ENCODE results near the gene BTNL9.
"Not testable (repeated sequence)": the region's sequence is repeated elsewhere in the genome, so short reads cannot be mapped to it uniquely, and the experiment has no call there.

The BTNL9 gene

DNA sequence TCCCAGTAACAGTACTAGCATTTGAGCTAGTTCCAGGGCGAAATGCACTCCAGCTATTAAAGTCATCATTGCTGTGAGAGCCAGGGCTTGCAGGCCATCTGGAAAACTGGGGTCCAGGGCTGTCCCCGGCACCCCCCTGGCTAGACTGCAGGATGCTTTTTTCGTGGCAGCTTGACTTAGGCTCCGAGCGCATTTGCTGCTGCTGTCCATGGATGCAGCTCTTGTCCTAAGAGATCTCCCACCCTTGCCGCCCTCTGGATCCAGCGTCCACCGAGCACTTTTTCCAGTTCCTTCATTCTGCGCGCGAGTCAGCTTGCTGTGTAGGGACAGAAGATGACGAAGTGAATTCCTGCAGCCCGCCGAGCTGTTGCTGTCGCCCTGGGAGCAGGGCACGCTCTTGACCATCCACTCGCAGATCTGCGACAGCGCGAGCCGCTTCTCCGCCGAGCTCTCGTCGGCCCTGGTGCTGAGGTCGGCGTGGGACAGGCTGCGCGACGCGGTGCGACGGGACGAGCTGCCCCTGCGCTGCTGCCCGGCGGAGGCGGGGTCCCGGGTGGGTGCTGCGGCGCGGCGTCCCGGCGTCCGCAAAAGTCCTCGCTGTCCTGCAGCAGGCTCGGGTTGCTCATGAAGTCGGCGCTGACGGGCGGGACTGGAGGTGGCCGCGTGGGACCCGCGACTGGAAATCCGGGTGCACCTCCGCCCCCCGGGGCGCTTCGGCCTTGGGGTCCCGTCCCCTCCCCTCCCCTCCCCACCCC, 60.2 kb downstream of the BTNL9 start:
- DNase-seq (ENCODE audit: low read depth), result no peak

DNA sequence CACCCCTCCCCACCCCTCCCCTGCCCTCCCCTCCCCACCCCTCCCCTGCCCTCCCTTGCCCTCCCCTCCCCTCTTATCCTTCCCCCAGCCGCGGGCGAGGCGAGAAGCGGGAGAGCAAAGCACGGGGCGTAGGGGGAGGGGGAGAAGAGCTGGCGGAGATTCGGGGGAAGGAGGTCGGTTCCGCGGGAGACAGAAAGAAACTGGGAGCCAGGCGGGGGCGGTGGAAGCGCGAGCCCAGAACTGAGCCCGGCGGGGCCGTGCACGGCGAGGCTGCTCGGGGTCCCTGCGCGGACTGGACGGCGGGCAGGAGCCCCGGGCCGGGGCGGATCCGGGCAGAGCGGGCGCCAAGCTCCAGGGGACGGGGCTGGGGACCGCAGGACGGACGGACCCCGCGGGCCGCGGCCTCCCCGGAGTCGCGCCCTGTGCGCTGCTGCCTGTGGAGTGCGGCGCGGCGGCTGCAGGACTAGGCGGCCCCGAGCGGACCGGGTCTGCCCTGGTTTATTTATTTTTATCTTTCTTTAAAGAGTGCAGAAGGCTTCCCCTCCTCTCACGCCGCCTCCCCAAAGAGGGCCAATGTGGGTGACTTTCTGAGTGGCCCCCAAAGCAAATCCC, 61.1 kb downstream of the BTNL9 start:
- not testable (repeated sequence) for DNase-seq (ENCODE audit: low read depth)

DNA sequence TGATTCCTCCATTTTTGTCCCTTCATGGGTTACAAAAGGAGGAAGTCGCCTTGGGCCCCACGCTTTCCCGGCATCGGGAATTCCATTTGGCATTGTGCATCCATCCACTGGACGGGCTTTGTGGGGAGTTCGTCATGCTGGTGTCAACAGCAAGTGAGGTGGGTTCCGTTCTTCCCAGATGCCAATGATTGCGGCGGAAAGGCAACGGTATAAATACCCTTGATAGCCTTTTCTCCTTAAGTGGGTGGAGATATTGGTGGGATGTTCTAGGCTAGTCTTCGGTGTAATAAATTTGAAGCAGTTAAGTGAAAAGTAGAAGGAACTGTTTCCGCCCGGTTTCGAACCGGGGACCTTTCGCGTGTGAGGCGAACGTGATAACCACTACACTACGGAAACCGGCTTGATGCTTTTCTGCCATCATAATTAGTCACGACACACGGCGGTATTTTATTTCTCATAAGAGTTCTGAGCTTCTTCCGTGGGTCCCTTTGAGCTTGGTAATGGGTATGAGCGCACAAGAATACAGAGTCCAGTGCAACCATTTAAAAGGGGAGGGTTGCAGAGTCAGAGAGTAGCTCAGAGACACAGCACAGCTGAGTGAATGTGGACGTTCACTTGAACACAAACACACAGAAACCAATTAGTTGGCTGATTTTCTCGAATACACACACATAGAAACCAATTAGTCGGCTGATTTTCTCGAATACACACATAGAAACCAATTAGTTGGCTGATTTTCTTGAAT, 62.0 kb downstream of the BTNL9 start:
- not testable (repeated sequence) for DNase-seq (ENCODE audit: low read depth)

DNA sequence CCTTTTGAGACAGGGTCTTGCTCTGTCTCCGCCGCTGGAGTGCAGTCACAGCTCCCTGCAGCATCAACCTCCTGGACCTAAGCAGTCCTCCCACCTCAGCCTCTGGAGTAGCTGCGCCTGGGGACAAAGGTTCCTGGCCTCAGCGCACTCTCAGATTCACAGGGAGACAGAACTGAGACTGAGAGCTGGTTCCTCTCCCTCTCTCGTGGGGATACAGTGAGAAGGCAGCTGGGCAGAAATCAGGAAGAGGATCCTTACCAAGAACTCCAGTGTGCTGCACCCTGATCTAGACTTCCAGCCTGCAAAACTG, 64.1 kb downstream of the BTNL9 start:
- not testable (repeated sequence) for DNase-seq (ENCODE audit: low read depth)

DNA sequence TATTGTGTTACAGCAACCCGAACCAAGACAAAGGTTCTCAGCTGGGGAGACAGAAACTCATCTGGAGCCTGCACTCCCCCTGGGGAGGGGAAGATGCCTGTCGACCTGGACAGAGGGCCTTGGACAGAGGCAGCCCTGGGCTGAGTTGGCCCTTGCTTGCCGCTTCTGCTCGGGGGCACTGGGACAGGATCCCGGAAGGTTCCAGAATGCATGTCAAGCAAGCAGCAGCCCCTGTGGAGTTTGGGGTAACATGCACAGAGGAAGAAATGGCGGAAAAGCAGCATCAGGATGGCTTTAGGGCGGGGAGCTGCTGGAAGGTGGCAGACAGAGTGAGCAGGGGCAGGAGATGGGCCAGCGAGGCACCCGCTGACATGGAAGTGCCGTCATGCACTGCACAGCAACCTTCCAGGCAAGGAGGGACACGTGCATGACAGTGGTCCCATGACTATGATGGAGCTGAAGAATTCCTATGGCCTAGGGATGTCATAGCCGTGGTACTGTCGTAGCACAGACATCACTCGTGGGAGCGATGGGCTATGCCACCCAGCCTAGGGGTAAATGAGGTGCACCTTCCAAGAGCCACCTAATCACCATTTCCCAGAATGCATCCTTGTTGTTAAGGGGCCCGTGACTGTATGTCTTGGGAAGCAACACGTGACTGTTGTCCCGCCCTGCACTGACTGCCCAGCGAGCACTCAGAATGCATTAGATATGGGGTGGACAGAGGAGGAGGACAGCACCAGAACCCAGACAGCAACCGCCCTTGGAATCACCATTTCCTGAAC, 64.7 kb downstream of the BTNL9 start:
- DNase-seq (ENCODE audit: low read depth), result not testable (repeated sequence)

DNA sequence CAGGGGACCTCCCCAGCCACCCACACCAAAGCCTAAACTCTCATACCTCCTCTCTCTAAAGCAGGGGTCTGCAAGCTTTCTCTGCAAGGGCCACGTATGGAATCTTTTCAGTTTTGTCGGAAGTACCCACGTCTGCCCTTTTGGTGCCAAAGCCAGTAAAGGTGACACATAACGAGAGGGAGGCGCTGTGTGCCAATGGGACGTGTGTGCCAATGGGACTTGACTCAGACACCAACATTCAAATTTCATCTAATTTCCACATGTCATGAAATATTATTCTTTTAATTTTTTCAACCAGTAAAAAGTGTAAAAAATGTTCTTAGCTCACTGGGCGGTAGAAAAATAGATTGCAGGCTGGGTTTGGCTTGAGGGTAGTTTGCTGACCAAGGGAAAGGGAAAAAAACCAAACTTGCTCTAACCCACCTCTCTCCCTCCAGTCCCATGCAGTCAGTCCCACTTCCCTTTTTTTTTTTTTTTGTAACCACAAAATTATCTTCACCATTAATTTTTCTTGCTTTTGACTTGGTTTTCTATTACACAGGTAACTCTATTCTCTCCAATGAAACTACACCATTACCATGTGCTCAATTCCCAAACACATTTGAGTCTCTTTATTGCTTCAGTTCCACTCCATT, 65.4 kb downstream of the BTNL9 start:
- no peak for DNase-seq (ENCODE audit: low read depth)

DNA sequence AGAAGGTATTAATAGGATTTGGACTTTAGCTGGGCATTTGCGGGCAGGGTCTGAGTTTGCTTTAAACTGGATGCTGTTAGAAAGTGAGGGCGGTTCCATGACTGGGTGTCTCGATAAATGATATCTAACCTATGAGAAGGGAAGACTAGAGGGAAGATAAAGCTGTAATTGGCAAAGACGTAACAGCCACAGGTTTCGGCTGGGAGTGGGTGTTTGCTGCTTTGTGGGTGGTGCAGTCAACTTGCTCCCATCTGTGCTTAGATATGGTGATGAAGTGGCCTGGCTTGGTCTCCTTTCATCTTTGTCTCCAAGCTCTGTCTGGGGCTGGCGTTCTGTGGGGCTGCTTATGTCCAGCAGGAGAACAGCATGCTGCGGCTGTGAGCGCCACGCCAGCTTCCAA, 67.6 kb downstream of the BTNL9 start:
- DNase-seq (ENCODE audit: low read depth), result no peak

DNA sequence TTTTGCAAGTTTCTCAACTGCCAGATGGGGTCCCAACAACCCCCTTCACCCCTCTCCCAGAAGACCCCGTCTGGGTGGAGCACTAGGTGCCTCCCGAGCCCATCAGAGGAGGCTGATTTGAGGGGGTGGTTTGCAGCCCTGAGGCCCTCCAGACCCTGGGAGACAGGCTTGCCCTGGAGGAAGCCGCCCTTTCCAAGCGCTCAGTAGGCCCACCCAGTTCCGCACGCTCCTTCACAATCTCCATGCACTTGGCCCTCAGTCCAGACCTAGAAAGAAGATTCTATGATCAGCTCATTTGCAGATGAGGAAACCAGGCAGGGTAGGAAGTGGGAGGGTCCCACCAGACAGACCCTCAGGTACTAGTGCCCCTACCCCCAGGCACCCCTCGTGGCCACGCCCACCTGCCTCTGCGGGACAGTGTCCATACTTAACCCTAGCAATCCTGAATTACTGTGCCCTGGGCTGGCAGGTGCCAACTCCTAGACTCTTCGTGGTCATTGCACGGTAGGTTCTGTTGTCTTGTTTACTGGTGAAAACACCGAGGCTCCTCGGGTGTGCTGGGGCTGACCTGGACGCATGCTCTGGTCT, 68.6 kb downstream of the BTNL9 start:
- DNase-seq (ENCODE audit: low read depth), result no peak

DNA sequence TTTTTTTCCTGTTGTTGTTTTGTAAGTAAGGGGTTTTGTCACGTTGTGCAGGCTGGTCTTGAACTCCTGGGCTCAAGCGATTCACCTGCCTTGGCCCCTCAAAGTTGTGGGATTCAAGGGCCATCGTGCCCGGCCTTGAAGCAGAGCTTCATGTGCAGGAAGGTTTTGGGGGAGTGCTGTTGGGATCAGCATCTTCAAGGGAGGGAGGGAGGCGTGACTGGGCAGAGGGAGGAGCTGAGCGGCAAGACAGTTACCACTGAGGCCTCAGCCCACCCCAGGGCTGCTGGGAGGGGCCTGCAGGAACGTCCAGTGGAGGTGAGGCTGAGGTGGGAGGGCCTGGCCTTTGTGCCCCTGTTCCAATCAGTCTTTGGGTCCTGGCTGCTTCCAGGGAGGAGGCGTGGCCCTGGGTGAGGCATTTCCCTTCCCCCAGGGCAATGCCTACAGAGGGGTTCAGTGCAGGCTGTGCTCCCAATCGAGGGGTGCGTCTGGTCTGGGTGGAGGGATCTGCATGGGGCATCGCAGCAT, 69.5 kb downstream of the BTNL9 start:
- DNase-seq (ENCODE audit: low read depth), result no peak

DNA sequence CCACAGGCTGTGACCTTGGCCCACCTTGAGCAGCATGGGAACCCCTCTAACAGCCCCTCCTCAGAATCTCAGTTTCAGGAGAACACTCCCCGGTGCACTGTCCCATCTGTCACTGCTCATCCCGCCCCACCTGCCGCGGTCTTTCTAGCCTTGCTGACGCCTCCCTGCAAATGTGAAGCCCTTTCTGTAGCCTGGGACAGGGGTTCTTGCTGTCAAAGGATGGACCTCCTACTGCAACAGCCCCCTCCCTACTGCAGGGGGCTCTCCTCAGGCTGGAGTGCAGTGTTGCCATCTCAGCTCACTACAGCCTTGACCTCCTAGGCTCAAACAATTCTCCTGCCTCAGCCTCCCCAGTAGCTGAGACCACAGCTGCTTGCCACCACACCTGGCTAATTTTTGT, 70.9 kb downstream of the BTNL9 start:
- DNase-seq (ENCODE audit: low read depth), result no peak

Measured in activated T-cell treated with anti-CD3 and anti-CD28 coated beads for 1 hour (primary cell).